ENCODE measurements around the gene GALNTL6.
"Not testable (repeated sequence)": the region's sequence is repeated elsewhere in the genome, so short reads cannot be mapped to it uniquely, and the experiment has no call there.

GALNTL6 gene

DNA sequence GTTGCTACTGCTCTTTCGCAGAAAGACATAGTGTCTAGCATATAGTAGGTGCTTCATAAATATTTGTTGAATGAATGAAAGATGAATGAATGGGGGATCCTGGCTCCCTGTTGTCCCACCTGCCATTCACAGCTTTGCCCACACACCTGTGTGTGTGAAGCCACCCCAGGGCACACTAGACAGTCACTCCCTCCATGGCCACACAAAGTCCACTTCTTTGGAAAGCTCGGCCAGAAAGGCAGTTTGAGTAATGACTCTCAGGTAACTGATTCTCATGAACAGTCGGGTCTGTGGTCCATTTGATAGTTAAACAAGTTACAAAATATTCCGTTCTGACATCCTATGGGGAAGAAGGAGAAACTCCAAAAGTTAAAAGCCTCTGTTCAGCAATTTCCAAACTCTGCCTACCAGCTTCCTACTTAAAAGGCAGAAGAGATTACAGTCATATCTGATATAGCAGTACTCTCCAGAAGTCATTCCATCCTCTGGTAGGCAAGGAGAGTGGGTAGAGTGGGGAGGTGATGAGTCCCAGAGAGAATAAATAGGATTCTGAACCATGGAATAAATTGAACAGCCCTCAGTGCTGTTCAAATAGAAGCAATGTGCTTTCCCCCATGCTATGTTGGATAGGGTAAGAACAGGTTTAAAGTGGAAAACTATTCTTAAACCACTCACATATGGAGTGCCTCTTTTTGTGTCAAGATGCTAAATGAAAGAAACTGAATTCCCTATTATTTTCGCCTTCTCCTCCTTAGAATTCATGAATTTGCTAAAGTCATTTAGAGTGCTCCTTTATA, 1150.5 kb downstream of the GALNTL6 start:
- no peak for DNase-seq

DNA sequence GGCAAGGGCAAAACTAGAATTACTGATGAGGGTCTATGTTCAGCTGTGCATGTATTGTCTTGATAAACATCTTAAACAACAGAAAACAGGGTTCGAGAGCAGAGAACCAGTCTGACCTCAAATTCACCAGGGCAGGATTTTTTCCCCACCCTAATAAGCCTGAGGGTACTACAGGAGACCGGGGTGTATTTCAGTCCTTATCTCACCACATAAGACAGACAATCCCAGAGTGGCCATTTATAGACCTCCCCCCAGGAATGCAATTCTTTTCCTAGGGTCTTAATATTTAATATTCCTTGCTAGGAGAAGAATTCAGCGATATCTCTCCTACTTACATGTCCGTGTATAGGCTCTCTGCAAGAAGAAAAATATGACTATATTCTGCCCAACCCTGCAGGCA, 1157.0 kb downstream of the GALNTL6 start:
- DNase-seq, result not testable (repeated sequence)

DNA sequence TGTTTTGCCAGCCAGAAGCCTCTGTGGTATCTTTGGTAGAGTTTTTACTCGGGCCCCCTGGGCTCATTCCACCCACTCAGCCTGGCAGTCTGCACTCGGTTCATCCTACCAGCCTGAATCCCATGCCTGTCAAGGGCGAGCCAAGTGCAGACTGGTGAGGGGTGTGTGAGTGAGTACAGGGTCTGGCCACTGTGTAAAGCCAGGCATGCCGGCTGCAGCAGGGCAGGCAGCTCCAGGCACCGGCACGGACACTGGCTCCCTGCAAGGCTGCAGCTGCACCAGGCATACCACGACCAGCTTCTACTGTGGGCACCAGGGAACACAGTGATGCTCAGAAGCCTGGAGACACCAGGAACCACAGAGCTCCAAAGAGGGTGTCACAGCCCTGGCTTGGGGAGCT, 1161.4 kb downstream of the GALNTL6 start:
- no peak for DNase-seq

DNA sequence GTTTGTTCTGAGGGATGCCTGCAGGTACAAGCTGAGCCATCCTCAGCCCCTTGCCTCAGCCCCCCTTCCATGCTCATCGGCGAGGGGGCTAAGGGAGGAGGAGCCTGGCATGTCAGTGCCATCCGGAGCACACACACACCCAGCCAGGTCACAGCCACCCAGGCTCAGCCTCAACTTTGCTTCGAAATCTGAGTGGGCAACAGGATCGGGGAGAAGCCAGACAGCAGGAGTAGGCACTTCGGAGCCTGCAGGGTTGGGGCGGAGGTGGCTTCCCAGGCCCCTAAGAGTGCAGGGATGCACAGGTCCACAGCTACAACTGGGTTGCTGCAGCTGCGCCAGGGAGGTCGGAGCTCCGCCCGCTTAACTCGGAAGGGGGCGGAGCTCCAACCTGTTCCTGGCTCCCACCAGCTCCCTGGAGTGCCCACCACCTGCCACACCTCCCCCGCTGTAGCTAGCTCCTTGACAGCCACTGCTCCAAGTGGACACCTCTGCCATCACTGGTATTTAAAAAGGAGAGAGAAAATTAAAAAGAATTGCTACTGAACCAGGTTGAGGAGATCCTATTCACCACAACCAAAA, 1162.5 kb downstream of the GALNTL6 start:
- DNase-seq, result no peak

DNA sequence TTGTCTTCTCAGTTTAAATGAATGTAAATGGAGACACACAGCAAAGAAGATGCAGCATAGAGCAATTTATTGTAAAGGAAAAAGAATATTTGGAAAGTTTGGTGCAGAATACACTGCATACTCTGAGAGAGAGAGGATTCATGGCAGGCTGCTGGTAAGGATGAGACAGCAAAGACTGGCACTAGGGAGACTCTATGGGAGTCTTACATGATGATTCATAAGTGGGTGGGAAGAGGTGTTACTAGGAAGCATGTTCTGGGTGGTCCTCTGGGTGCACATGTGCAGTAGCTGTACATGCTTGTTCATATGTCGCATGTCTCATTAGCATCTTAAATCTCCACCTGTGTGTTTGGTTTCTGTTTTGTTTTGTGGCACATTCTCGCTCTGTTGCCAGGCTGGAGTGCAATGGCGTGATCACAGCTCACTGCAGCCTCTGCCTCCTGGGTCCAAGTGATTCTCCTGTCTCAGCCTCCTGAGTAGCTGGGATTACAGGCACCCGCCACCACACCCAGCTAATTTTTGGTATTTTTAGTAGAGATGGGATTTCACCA, 1164.4 kb downstream of the GALNTL6 start:
- not testable (repeated sequence) for DNase-seq

DNA sequence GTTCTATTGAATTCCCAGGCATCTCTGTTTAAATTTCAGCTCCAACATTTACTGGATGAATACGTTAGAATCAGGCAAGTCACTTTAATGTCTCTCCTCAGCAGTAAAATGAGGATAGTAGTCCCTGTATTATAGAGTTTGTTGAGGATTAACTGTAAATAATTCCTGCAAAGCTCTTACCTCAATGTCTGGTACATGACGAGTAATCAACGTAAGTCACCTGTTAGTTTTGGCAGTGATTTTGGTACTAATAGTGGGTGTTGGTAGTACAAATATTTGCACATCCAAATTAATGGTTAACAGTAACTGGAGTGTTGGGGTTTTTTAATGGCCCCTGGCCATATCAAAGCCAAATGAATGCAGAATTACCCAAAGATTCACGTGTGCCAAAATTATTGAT, 1165.6 kb downstream of the GALNTL6 start:
- DNase-seq, result no peak

DNA sequence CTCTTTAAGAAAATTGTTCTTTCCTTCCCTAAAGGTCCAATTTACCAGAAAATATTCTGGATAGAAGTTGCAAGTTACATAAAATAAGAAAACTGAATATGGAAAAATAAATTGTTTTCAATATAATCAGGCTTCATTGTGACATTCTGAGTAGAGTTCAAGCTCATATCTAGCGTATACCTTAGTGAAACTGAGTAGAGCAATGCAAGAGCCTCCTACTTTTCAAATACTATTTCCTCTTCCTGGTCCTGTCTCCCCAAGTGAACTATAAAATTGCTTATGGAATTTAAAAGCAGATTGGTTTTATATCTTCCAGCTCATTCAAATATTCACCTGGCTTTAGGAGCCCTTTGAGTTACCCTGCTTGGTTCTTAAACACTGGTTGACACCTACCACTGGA, 1166.1 kb downstream of the GALNTL6 start:
- DNase-seq, result no peak

DNA sequence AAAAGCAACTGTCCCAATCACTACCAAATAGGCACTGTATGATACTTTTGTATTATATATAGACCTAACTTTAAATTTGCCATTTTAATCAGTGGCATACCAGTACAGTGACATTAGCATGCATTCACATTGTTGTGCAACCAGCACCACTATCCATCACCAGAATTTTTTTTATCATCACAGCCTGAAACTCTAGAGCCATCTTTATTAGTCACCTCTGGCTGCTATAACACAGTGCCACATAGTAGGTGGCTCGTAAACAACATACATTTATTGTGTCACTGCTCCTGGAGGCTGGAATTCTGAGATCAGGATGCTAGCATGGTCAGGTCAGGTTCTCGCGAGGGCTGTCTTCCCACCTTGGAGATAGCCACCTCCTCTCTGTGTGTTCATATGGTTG, 1167.0 kb downstream of the GALNTL6 start:
- no peak for DNase-seq

DNA sequence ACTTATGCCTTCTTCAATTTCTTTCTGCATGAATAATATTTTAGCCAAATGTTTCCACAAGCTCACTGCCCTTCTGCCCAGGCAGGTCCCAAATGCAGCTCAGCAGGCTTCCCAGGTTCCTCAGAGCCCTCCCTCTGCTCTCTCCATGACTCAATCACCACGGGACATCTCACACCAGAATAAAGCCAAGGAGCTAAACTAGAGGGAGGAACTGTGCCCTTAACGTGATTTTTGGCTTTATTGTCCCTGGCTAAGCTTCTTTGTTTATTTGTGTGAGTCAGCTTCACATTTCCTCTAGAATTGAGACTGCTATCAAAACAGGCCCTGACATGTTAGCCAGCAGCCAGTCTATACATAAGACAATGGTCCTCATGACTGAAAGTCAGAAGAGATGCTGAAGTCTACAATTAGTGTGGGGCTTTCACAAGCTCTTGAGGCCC, 1169.0 kb downstream of the GALNTL6 start:
- DNase-seq, result no peak

DNA sequence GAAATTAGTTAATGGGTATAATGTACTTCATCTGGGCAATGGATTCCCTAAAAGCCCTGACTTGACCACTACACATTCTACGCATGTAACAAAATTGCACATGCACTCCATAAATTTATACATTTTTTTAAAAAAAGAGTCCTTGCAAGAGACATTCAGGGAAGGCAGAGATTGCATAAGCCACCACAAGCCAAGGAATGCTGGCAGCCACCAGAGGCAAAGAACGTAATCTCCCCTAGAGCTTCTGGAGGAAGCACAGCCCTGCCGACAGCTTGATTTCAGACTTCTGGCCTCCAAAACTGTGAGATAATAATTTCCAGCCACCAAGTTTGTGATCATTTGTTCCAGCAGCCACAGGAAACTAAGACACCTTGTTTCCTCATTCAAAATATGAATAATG, 1169.8 kb downstream of the GALNTL6 start:
- no peak for DNase-seq

DNA sequence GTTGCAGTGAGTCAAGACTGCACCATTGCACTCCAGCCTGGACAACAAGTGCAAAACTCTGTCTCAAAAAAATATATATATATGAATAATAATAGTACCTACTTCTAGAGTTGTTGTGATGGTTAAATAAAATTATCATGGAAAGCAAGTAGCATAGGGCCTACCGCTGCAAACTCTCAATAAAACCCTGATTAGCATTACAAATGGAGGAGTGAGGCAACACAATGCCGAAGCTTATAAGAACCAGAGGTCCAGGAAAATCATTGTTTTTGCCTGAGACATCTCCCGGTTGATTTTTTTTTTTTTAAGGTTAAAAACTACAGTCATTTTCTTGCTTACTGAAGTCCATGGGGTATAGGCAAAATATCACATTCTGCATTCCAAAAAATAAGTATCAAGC, 1170.4 kb downstream of the GALNTL6 start:
- DNase-seq, result no peak

DNA sequence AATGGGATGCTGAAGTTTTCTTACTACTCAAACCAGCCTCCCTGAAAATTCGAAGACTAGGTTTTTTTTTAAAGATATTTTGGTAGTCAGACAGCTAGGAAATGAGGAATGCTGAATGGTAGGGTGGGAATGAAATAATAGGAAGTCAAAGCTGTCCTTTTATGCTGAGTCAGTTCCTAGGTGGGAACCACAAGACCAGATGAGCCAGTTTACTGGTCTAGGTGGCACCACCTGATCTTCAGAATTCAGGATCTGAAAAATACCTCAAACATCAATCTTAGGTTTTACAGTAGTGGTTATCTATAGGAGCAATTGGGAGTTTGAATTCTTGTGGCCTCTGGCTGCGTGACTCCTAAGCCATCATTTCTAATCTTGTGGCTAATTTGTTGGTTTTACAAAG, 1172.3 kb downstream of the GALNTL6 start:
- DNase-seq, result no peak

DNA sequence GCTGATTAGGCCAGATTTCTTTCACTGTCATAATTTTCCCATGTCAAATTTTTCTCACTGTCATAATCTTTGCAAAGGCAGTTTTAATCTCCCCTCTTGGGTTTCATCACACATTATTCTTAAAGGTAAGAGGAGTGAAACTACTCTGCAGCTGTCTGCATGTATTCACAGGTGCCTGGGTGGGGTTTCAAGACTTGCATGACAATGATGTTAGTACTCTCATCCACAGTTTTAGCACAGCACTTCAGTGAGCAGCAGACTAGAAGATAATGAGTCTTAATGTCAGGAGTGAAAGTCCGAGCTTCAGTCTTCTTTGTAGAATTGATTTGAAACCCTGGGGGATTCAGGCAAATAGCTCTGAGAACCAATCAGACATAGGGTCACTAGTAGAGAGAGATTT, 1172.9 kb downstream of the GALNTL6 start:
- no peak for DNase-seq

DNA sequence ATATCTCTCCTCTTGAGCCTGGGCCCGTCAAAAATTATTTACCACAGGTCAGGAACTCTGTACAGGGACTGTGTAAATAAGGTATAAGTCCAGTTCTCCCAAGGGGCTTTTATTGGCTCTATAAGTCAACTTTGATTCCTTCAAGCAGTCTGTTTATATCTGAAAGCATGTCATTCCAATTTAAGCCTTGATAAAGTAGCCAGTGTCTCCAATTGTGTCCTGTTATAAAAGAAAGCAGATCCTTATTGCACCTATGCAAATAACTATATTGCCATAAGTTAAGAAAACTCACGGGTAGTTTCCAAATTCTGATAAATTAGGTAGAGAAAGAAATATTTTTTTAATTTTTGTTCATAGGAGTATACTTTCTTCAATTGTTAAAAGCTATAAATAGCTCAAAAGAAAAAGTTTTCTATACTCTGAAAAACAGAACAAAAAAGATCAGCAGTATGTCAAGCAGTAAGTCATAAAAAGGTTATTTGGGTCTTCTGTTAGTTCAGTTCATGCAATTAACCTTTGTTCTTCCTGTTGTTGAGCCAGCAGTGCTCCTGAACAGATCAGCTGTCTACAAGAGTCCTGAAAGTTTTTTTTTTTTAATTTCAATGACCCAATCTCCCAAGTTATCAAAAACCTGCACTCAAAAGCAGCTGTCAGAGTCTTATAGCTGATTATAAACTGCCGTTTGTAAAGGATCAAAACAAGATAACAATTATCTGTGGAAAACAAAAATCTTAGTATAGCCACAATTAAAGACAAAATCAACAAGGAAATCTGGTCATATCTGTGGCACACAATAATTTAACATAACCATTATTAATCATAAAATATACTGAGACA, 1177.0 kb downstream of the GALNTL6 start:
- DNase-seq, result no peak

DNA sequence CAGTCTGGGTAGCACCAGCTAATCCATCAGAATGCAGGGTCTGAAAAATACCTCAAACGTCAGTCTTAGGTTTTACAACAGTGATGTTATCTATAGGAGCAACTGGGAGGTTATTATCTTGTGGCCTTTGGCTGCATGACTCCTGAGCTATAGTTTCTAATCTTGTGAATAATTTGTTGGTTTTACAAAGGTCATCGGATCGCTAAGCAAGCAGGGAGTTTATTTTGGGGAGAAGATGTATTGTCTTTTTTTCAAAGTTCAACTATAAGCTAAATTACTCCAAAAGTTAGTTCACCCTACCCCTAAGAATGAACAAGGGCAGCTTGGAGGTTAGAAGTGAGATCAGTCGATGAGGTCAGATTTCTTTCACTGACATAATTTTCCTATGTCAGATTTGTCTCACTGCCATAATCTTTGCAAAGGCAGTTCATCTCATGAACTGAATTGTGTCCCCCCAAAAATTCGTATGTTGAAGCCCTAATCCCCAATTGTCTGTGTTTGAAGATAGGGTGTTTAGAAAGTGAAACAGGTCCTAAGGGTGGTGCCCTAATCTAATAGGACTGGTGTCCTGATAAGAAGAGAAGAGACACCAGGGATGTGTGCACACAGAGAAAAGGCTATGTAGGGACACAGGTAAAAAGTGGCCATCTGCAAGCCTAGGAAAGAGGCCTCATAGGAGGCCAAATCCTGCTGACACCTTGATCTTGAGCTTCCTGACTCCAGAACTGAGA, 1179.6 kb downstream of the GALNTL6 start:
- DNase-seq, result no peak

DNA sequence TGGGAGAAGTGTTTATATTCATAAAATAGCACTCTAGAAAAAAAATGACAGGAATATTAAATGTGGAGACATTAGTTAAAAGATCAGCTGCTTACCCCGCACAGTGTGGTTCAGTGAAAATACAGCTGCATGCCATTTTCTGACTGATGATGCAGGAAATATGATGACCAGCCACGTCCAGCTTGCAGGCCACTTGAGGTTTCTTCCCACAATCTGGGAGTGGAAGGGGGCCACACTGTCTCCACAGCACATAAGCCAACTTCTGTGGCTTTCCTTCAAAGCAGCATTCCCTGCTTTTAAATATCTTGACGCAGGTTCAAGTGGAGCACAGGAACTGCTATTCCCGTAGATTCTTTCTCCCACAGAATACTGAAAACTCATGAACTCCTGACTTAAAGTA, 1182.0 kb downstream of the GALNTL6 start:
- no peak for DNase-seq

DNA sequence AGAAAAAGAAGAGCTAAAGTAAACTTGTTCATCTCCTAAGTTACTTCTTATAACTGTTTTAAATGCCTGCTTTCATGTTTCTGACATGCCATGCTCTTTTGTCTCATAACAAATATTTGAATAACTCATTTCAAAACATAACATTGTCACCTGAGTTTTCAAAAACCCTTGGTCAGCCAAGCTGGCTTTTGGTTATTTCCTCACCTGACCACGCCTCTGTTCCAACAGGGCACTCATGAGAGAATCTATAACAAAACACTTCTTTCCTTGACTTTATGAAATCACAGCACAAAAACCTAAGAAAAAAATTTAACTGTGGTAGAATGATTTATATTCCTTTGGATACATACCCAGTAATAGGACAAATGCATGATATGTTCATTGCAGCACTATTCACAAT, 1182.5 kb downstream of the GALNTL6 start:
- no peak for DNase-seq

DNA sequence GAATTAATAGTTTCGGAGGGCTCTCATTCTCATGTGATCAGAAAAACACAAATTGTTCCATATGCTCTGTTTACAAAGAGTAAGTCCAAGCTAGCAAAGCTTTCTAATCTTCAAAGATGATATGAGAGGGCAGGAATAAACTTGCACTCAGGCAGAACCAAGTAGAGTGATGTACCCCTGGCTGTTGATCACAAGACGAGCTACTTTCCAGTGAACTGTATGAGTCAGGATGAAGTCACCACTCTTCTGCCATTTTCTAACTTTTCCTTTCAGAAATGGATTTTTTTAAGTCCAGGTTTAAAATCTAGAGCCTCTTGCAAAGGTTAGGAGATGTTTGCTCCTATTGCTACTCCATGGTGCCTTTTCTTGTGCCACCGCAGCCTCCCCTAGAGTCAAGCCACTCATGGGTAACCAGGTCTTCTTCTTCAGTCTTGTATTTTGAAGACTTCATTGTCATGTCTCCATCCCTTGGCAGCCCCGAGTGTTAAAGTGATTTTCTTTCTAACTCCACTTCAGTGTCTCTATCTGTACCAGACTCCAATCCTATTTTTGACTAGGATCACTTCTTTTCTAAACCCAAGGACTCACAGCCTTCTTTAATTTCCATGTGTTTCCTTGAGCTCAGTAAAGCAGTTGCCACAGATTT, 1183.5 kb downstream of the GALNTL6 start:
- no peak for DNase-seq

DNA sequence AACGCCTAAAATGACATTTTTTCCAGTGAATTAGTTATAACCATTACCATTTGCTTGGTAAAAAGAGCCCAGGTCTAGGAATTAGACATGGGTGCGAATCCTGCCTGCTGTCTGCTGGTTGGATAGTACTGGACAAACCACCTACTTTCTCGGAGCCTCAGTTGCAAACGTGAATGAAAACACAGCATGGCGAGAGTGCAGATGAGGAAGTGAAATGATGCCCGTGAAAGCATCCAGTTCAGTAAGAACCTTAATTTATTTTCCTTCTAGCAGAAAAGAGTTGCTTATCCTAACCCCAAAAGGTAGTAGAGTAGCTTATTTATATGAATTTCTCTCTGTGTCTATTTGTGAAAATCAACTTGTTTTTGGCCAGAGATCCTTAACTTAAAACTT, 1184.0 kb downstream of the GALNTL6 start:
- no peak for DNase-seq

DNA sequence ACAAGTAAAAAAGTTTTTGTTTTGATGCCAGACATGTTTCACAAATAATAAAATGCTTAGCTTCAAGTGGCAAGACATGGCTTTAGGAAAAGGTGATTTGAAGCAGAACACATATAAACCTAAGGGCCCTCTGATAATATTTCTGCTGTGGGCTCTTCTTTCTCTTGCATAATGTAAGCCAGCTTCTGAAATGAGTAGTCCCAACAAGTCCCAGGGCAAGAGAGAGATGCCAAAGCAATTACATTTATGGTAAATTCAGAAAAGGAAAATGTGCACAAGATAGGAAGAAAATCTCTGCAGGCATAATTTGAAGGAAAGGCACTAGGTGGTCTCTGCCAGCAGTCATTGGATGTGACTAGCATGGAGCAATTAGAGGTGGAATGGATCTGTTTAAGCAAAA, 1184.7 kb downstream of the GALNTL6 start:
- DNase-seq, result no peak

DNA sequence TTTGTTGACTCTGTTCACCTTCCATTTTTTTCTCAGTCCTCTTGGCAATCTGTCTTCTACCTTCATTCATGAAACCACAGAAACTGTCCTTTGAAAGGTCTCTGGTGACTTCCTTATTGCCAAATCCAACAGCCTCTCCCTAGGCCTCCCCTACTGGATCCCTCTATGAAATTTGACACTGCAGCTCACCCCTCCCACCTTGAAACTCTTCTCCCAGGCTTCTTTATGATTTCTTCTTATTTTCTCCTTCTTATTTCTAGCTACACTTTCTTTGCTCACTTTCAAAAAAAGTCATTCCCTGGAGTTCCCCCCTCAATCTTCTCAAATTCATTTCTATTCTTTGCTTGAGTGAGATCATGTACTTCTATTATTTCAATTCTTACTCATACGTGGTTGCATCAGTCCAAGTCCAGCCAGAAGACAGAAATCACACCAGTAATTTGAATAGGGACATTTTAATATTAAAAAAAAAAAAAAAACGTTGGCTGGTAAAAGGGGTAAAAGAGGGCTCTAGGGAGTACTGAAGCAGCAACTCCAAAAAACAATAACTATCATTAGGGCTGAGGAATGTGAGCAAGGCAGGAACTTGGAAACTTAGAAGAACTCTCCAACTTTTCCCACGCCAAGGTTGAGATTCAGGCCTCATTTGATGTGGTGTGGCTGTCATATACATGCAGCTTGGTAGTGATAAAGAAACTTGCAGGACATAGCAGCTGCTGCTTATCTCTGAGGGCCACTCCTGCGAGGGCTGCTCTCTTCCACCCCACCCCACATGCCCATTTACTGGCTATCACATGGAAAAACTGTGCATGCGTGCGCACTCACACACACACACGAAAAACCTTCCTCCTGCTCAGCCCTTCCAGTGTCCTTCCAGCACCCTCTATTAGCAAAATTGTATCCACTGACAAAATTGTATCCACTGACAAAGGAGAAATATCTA, 1185.6 kb downstream of the GALNTL6 start:
- no peak for DNase-seq

Data from NCI-H1048 (cell line).